ENCODE measurements around the gene TMEM74B.

TMEM74B gene

DNA sequence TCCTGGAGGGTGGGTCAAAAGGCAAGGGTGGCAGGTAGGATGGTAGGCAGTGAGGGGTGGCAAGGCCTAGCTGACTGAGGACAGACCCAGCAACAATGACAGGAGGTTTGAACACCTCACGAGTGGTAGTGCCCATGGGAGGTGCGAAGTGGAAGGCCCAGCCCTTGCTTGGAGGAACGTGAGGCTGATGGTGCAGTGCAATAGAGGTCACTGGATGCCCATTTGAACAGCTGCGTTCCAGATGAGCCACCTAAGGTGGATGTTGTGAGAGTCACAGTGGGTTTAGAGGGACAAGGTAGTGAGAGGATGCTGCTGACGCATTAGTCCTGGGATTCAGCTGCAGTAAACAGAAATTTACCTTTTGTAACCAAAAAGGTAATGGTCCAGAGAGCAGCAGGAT, 15.6 kb downstream of the TMEM74B start:
- TF ChIP-seq TAF1 (IDR thresholded peaks at IDR 0.05; ENCODE audit: borderline replicate concordance, insufficient read depth, low read length) (no peak), FOXP2 (optimal IDR thresholded peaks at IDR 0.05; ENCODE audit: borderline replicate concordance, extremely low read depth, extremely low read length, insufficient read depth) (no peak), SIN3A (IDR thresholded peaks at IDR 0.05; ENCODE audit: borderline replicate concordance, insufficient read depth, low read length) (no peak), POLR2AphosphoS5 (IDR thresholded peaks at IDR 0.05; ENCODE audit: low read depth, low read length) (no peak), REST (IDR thresholded peaks at IDR 0.05; ENCODE audit: insufficient read depth in 1 of 2, low read depth in 2 of 2, low read length in 2 of 2) (no peak)

GRCh38 chr20:1166948-1167720, 17.6 kb downstream of the TMEM74B start:
- TF ChIP-seq REST (IDR thresholded peaks at IDR 0.05; ENCODE audit: insufficient read depth in 1 of 2, low read depth in 2 of 2, low read length in 2 of 2) = no peak
- TF ChIP-seq FOXP2 (optimal IDR thresholded peaks at IDR 0.05; ENCODE audit: borderline replicate concordance, extremely low read depth, extremely low read length, insufficient read depth) = no peak
- TF ChIP-seq POLR2AphosphoS5 (IDR thresholded peaks at IDR 0.05; ENCODE audit: low read depth, low read length) = no peak
- no peak for TF ChIP-seq SIN3A (IDR thresholded peaks at IDR 0.05; ENCODE audit: borderline replicate concordance, insufficient read depth, low read length)
- TF ChIP-seq TAF1 (IDR thresholded peaks at IDR 0.05; ENCODE audit: borderline replicate concordance, insufficient read depth, low read length) = no peak

- TF ChIP-seq POLR2AphosphoS5 (IDR thresholded peaks at IDR 0.05; ENCODE audit: low read depth, low read length) = no peak
- no peak for TF ChIP-seq REST (IDR thresholded peaks at IDR 0.05; ENCODE audit: insufficient read depth in 1 of 2, low read depth in 2 of 2, low read length in 2 of 2)
- no peak for TF ChIP-seq FOXP2 (optimal IDR thresholded peaks at IDR 0.05; ENCODE audit: borderline replicate concordance, extremely low read depth, extremely low read length, insufficient read depth)
- TF ChIP-seq TAF1 (IDR thresholded peaks at IDR 0.05; ENCODE audit: borderline replicate concordance, insufficient read depth, low read length) = no peak
- TF ChIP-seq SIN3A (IDR thresholded peaks at IDR 0.05; ENCODE audit: borderline replicate concordance, insufficient read depth, low read length) = no peak
Measured at GRCh38 chr20:1165941-1166340, 18.8 kb downstream of the TMEM74B start.

GRCh38 chr20:1165521-1165920, 19.3 kb downstream of the TMEM74B start:
- TF ChIP-seq POLR2AphosphoS5 (IDR thresholded peaks at IDR 0.05; ENCODE audit: low read depth, low read length) = no peak
- no peak for TF ChIP-seq TAF1 (IDR thresholded peaks at IDR 0.05; ENCODE audit: borderline replicate concordance, insufficient read depth, low read length)

DNA sequence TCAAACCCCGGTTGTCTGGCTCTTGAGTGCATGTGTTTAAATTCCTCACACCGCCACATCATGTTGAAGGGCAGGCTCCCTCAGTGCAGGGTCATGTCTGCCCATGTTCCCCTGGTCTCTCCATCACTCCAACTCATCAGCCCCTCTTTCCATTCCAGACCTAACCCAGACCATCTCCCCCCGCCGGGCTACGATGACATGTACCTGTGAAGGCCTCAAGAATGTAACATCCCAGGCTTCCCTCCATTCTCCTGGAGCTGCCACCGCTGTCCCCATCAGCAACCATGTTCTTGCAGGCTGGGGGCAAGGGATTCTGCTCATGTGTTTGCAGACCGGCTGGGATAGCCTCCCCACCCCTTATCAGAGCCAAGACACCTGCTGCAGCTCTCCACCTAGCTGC, 19.9 kb downstream of the TMEM74B start:
- no peak for TF ChIP-seq TAF1 (IDR thresholded peaks at IDR 0.05; ENCODE audit: borderline replicate concordance, insufficient read depth, low read length)
- TF ChIP-seq REST (IDR thresholded peaks at IDR 0.05; ENCODE audit: insufficient read depth in 1 of 2, low read depth in 2 of 2, low read length in 2 of 2) = no peak
- TF ChIP-seq SIN3A (IDR thresholded peaks at IDR 0.05; ENCODE audit: borderline replicate concordance, insufficient read depth, low read length) = no peak
- no peak for TF ChIP-seq POLR2AphosphoS5 (IDR thresholded peaks at IDR 0.05; ENCODE audit: low read depth, low read length)
- no peak for TF ChIP-seq FOXP2 (optimal IDR thresholded peaks at IDR 0.05; ENCODE audit: borderline replicate concordance, extremely low read depth, extremely low read length, insufficient read depth)

Measured in PFSK-1 (cell line).